ENCODE data around the gene HOXD3. TPM values are rescaled to one million over a fixed set of nuclear protein-coding genes. Genes with fewer than 3 reads are reported as not detected.

HOXD3 gene
- total and polyA plus RNA-seq, 12 donors, result 0.10 to 1.1 (median 0.27) TPM; not detected in 5

- Histone ChIP-seq H3K4me1 (peaks cover 0 to 45% (median 11%) of the 10 kb centered on the region in 9 donors), H3K36me3 (no peaks in the 10 kb centered on the region), H3K4me3 (peak overlapping the region in 6 of 10 donors; percentile 35 to 51 (median 42)), H3K9me3 (no peaks in the 10 kb centered on the region), H3K27ac (peak overlapping the region in 2 of 10 donors; percentile 43 to 80), H3K27me3 (peaks cover 40 to 99% (median 96%) of the 10 kb centered on the region in 7 donors)
- intact Hi-C loops (cut with DNase I), result loop anchor here in 2 of 10 donors (5.0 to 10.0 kb wide), 2 partner anchors 321 to 684 kb away; no protein-coding TSS in a partner anchor
- DNase-seq (no peak), ATAC-seq (no peak)
- WGBS, 2 donors, result 11 to 13% methylated on average over 15 of the region's 15 CpGs
- TF ChIP-seq CTCF (IDR thresholded peaks at IDR 0.05), result no peak
Measured at GRCh38 chr2:176130957-176131847, 25.9 kb upstream of the HOXD3 start.

DNA sequence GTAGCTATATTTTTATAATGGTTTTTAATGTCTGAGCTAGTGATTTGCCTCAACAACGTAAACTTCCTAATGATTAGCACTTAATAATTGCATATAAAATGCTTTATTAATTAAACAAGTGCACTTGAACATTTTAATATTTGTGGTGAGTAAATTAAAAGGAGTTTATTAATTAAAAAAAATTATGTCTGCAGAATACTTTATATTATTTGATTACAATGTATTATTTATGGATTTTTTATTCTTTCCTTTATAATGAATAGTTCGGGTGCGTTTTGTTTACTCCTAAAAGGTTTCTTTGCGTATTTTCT, 25.3 kb upstream of the HOXD3 start:
- 23 to 27% methylated on average over 4 of the region's 4 CpGs for WGBS, 2 donors
- TF ChIP-seq CTCF (IDR thresholded peaks at IDR 0.05), result no peak
- peaks cover 46 to 99% (median 96%) of the 10 kb centered on the region in 7 donors for H3K27me3 ChIP-seq
- peak overlapping the region in 3 of 10 donors; percentile 2 to 51 (median 36) for H3K4me3 ChIP-seq
- DNase-seq, result no peak
- H3K4me1 ChIP-seq, result peaks cover 0 to 51% (median 14%) of the 10 kb centered on the region in 9 donors
- H3K9me3 ChIP-seq, result no peaks in the 10 kb centered on the region
- intact Hi-C loops (cut with DNase I), result loop anchor here in 2 of 10 donors (5.0 to 10.0 kb wide), 2 partner anchors 320 to 683 kb away; no protein-coding TSS in a partner anchor
- no peak for ATAC-seq
- peak overlapping the region in 1 of 10 donors; percentile 80 for H3K27ac ChIP-seq
- H3K36me3 ChIP-seq, result no peaks in the 10 kb centered on the region

- Histone ChIP-seq H3K4me3 (peak overlapping the region in 6 of 10 donors; percentile 2 to 51 (median 26)), H3K27ac (peak overlapping the region in 1 of 10 donors; percentile 0), H3K9me3 (no peaks in the 10 kb centered on the region), H3K4me1 (peaks cover 0 to 47% (median 16%) of the 10 kb centered on the region in 9 donors), H3K36me3 (no peaks in the 10 kb centered on the region), H3K27me3 (peaks cover 52 to 99% (median 96%) of the 10 kb centered on the region in 7 donors)
- DNase-seq, result no peak
- ATAC-seq, result no peak
- intact Hi-C loops (cut with DNase I), result loop anchor here in 2 of 10 donors (5.0 to 10.0 kb wide), 2 partner anchors 320 to 682 kb away; no protein-coding TSS in a partner anchor
- WGBS, 2 donors, result 9 to 16% methylated on average over 33 of the region's 33 CpGs
- TF ChIP-seq CTCF (IDR thresholded peaks at IDR 0.05), result no peak
Measured at GRCh38 chr2:176132205-176133171, 24.6 kb upstream of the HOXD3 start.

- Histone ChIP-seq H3K36me3 (no peaks in the 10 kb centered on the region), H3K27me3 (peaks cover 55 to 100% (median 97%) of the 10 kb centered on the region in 7 donors), H3K27ac (no peak overlapping the region), H3K4me1 (peaks cover 0 to 43% (median 16%) of the 10 kb centered on the region in 9 donors), H3K4me3 (no peak overlapping the region), H3K9me3 (no peaks in the 10 kb centered on the region)
- ATAC-seq, result no peak
- intact Hi-C loops (cut with DNase I), result loop anchor here in 2 of 10 donors (5.0 to 10.0 kb wide), 2 partner anchors 319 to 681 kb away; no protein-coding TSS in a partner anchor
- no peak for DNase-seq
- TF ChIP-seq CTCF (IDR thresholded peaks at IDR 0.05), result no peak
Measured at GRCh38 chr2:176133389-176133788, 23.7 kb upstream of the HOXD3 start.
